HG02973 (cell line): ENCODE results near the gene FAM174B.

Experiments used
- ATAC-seq: cut with Tn5 transposase; IDR thresholded peaks from one replicate; pipeline ENCODE4 v1.9.1; 2021; ENCODE audit warnings: moderate library complexity; ENCODE audit not compliant: unreplicated experiment

The FAM174B gene

GRCh38 chr15:92655178-92655995 is at the start of gene FAM174B:
Gene FAM174B, minus strand, starts transcription at chr15:92655775.
- ATAC-seq = no peak

DNA sequence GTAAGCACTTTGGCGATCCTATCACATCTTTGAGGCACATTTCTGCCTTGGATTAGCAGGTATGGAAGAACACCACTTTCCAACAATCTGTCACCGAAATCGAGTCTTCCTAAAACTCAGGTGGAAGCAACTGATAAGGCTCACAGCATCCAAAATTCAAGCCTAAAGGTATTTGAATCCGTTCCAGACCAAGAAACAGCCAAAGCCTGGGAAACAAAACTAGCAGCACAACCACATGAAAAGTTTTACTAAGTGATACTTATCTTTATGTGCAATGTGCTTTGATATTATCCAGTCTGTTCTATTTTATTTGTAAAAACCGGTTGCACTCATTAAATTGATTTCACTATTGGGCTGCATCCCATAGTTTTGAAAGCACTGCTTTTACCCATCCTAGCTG is 40.5 kb upstream of the FAM174B start:
- ATAC-seq = no peak

- no peak for ATAC-seq
Observed at GRCh38 chr15:92693691-92694331, 38.2 kb upstream of the FAM174B start.

- no peak for ATAC-seq
Observed at GRCh38 chr15:92690395-92690794, 34.8 kb upstream of the FAM174B start.

GRCh38 chr15:92687746-92688145 is 32.2 kb upstream of the FAM174B start:
- no peak for ATAC-seq

DNA sequence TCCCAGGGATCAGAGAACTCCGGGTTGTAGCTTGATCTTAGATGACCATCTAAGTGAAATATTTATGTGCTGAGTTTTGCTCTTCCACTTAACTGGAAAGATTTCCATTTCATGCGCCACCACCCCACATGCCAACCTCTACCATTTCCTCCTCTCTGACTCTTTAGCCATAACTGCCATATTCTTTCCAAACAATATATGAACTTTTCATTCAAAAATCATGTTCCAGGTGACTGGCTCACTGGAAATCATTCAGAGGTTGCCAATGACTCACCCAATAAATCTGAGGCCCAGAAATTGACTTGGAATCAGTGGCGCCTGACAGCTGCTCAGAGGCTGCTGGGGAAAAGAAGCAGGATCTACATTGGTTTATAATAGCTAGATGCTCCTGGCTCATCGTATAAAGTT is 31.6 kb upstream of the FAM174B start:
- ATAC-seq = no peak

DNA sequence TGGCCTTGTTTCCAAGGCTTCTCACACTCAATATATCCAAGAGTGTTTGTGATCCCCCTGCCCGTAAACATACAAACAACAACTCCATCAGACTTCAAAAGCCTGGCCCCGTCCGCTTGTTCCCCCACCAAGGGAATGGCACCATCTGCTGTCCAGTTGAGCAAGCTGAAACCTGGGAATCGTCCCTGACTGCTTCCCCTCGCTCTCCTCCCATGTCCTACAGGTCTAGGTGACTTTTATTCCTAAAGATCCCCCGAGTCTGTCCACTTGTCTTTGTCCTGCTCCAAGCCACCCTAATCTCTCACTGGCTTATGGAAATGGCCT is 27.9 kb upstream of the FAM174B start:
- no peak for ATAC-seq

- ATAC-seq = no peak
Observed at GRCh38 chr15:92682741-92683510, 27.4 kb upstream of the FAM174B start.

DNA sequence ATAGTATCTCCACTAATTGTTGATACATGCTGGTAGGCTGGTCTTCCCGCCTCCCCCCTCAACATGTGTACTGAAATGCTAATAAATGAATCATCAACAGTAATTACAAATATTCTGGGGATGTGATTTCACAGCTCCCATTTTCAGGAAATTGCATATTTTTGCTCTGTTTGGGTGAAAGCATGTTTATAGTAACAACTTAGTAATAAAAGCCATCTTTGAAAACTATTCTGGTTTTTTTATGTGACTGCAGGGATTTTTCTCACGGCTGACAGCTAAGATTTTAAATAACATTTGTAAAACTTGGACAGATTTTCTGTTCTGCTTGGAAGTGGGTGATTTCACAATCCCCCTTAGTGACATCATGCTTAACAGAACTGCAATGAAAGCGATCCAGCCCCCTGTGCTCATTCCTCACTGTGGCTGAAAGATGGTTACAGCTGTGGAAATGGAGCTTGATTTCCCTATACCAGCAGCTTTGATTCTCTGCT is 25.6 kb upstream of the FAM174B start:
- no peak for ATAC-seq

- ATAC-seq = no peak
Observed at GRCh38 chr15:92677999-92678398, 22.4 kb upstream of the FAM174B start.

- no peak for ATAC-seq
Observed at GRCh38 chr15:92676561-92676960, 21.0 kb upstream of the FAM174B start.

DNA sequence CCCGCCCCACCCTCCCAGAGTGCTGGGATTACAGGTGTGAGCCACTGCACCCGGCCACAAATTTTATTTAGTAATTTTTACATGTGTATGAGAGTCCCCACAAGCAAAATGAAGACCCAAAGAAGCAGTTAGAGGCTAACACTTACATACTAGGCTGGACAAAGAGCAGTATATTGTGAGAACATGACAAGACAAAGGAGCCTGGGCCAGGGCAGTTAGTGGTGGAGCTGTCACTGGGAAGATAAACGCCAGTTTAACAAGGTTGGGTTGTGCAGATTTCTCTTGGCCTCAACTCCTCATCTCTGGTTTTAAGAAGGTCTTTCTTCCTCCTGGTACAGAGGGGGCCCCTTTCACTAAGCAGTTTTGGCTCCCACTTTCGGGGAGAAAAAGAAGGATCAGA is 19.9 kb upstream of the FAM174B start:
- no peak for ATAC-seq

- ATAC-seq = no peak
Observed at GRCh38 chr15:92674347-92674746, 18.8 kb upstream of the FAM174B start.

DNA sequence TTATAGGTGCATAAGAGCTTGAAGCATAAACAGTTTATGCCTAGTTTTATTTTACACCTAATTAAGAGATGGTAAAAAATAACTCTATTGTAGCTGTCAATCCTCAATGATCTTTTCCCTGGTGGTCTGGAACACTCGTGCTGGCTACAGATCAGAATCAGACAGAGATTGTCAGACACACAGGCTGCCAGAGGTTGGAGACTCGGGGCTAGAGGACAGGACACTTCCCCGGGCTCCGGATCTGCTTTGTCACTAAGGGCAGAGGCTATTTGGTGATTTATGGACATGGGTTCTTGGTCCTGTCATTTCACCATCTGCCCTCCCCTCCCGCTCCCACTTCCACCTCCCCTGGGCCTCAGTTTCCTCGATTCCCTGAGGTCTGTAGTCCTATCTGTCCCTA is 16.5 kb upstream of the FAM174B start:
- no peak for ATAC-seq

DNA sequence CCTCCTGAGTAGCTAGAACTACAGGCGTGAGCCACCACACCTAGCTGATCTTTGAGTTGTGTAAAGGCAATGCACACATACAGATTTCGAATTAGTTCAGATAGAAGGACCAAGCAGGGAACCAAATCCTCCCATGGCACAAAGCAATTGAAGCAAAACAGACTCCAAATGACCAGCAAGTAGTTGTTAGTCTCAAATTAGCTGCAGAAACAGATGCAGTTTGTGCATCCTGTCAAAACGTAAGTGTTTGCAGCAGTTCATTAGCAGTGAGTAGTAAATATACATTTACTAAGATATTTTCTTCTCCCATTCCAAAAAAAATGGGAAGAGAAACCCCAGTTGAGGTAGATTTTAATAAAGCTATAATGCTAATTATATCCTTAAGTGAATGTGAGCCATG is 15.8 kb upstream of the FAM174B start:
- ATAC-seq = no peak

- ATAC-seq = no peak
Observed at GRCh38 chr15:92670621-92671020, 15.0 kb upstream of the FAM174B start.

DNA sequence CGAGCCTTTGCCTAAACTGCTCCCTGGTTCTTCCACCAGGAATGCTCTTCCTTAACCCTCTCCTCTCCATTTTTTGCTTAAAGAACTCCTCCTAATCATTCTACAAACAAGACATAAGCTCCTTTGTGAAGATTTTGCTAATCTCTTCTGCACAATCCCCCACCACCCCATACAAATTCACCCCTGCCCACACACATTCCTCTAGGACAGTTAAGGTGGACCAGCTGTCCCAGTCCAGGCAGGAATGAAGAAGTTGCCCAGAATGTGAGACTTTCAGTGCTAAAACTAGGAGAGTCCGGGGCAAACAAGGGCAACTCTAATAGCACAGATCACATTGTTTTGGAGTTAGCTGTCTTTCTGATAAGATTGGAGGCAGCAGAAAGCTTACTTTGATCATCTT is 13.9 kb upstream of the FAM174B start:
- no peak for ATAC-seq

DNA sequence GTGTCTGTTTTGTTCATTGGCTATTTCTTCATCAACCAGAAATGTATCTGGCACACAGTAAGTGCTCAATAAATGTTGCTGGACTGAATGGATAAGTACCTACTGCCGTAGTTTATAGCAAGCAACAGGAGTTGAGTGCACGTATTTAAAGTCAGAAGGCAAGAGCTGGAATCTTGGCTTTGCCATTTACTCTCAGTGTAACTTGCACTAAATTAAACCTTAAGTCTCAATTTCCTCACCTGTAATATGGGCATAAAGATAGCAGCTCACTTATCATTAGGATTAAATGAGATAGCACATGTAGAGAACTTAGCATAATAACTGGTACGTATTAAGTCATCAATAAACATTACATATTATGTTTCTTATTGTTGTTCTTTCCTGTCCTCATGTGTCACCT is 13.0 kb upstream of the FAM174B start:
- ATAC-seq = no peak

- ATAC-seq = no peak
Observed at GRCh38 chr15:92667970-92668485, 12.5 kb upstream of the FAM174B start.

DNA sequence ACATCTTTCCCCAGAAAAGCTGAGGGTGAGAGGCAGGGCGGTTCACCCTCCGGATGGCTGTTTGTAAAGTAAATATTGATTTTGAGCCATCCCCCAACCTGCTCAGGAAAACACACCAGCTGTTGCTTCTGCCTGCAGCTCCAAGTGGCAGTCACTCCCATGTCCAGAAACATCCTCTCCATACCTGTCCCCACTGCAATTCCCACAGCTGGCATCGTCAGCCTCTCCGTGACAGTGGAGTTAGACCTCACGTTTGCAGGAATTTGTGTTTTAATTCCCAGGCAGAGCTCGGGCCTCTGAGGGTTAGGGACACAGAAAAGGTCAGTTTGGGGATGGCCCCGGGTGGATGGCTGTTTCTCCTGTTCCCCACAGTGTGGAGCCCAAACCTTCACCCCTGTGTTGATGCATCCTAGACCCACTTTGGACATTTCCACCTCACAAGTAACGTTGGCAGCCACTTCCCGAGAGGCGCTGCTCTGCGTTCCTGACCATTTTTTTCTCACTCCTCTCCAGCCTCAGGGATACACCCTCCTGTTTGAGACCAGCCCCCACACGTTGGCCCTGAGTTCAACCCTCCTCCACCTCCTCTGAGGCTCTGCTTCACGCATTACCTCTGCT is 11.8 kb upstream of the FAM174B start:
- ATAC-seq = no peak

GRCh38 chr15:92666780-92667179 is 11.2 kb upstream of the FAM174B start:
- no peak for ATAC-seq
